PC-3 (cell line): ENCODE data around the gene MPPED2.

Experiments used
- CTCF ChIP-seq: fragments of 300-600 bp; sonication (generic); conservative IDR thresholded peaks from 2 replicates; pipeline ENCODE4 v1.5.1; 2017; ENCODE audit warnings: antibody characterized with exemption, low read depth, mild to moderate bottlenecking, low read length
- EZH2 ChIP-seq: fragments of 300-600 bp; sonication (generic); IDR thresholded peaks from one replicate; pipeline ENCODE4 v1.6.1; 2017; ENCODE audit warnings: antibody characterized with exemption, mild to moderate bottlenecking, low read length; ENCODE audit not compliant: unreplicated experiment

GRCh38 chr11:30573951-30574350 is 12.2 kb downstream of the MPPED2 start:
- TF ChIP-seq EZH2 (no peak), CTCF (no peak)
